Activated CD4-positive, alpha-beta T cell treated with anti-CD3 and anti-CD28 coated beads for 4 hours (primary cell): ENCODE results near the gene SCT.

ENCODE experiments used
- DNase-seq, 2 donors: peaks; one replicate each; pipeline ENCODE4 v3.0.0-alpha.2; 2020

SCT gene

GRCh38 chr11:581342-581741 lies 45.6 kb downstream of the SCT start:
- DNase-seq: no peak

GRCh38 chr11:579830-580601 lies 47.0 kb downstream of the SCT start:
- DNase-seq: no peak

- no peak for DNase-seq
These were observed 48.5 kb downstream of the SCT start for GRCh38 chr11:578276-579035.

GRCh38 chr11:577611-577894 lies 49.4 kb downstream of the SCT start:
- DNase-seq: no peak

GRCh38 chr11:576811-577610 lies 50.0 kb downstream of the SCT start:
- DNase-seq: no peak
